WI38 (cell line): Measurements from ENCODE around the gene CFAP43.

ENCODE experiments used
- H3K4me3 ChIP-seq: 2 replicates; pipeline ENCODE4 v1.5.1; 2011; ENCODE audit warnings: low read depth, mild to moderate bottlenecking, control low read depth, low read length
- CTCF ChIP-seq: IDR thresholded peaks from 2 replicates; pipeline ENCODE4 v1.5.1; 2012; ENCODE audit warnings: low read depth, mild to moderate bottlenecking, control low read depth, low read length

The CFAP43 gene

DNA sequence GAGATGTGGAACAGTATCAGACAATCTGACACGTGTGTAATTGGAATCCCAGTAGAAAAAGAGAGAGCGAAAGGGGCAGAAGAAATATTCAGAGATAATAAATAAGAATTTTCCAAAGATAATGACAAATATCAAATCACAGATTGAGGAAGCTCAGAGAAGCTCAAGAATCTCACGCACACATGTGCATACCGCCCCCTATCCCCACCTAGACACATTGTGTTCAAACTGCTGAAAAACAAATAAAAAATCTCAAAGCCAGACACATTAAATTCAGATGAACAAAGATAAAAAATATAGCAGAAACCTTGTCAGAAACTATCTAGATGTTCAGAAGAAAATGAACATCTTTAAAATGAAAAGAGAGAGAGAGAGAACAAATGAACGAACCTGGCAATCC is 92.9 kb downstream of the CFAP43 start:
- no peak for TF ChIP-seq CTCF
- H3K4me3 ChIP-seq: no peak overlapping the region

DNA sequence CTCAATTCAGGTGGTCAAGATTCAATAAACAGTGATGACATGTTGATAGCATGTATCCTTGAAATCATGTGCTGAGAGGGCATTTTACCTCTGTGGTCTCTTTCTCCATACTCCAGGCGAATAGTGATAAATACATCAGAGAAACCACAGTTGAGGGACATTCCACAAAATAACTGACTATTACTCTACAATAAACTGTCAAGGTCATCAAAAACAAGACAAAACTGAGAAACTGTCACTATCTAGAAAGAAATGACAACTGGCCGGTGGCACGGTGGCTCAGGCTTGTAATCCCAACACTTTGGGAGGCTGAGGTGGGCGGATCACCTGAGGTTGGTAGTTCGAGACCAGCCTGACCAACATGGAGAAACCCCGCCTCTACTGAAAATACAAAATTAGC is 94.0 kb downstream of the CFAP43 start:
- no peak for TF ChIP-seq CTCF

GRCh38 chr10:104130041-104130440 is 102.1 kb downstream of the CFAP43 start:
- TF ChIP-seq CTCF: no peak
- no peak overlapping the region for H3K4me3 ChIP-seq

More for the DNA sequence above, 94.0 kb downstream of the CFAP43 start:
- H3K4me3 ChIP-seq: no peak overlapping the region

DNA sequence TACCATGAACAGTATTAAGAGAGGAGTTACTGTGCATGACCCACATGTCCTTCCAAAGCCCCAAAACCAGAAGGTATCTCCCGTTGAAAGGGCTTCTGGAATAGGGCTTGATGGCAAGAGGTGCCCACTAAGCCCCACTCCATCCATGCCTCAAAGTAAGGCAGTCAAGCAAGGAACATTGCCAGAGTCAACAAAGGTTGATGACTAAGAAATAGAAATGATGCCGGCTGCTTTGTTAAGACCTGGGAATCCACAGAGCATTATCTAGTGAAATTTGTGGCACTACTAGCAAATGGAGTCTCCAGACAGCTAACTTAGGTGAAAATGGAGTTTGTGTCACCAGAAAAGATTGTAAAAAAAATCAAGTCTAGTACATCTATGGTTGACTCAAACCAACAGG is 104.0 kb downstream of the CFAP43 start:
- TF ChIP-seq CTCF: no peak
- H3K4me3 ChIP-seq: no peak overlapping the region

DNA sequence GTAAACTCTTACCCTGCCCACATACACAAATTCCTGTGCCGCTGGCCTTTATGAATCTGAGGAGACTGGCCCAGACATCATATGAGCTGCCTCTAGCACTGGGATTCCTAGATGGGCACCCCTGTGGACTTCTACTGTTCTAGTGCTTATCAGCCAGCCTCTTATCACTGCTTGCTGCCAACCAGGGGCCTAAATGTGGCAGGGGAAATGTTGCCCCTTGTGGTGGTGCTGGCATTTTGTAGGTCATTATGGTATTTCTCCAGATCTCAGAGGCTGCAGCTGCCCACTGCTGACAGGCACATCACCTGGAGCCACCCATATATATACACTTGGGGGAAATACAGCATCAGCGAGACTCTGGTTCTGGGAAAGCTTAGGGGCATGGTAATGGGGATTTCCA is 104.8 kb downstream of the CFAP43 start:
- H3K4me3 ChIP-seq: no peak overlapping the region
- TF ChIP-seq CTCF: 0 out of 2 replicates have a peak, but pooled peaks have one; percentile 15

GRCh38 chr10:104123397-104123796 is 108.8 kb downstream of the CFAP43 start:
- no peak; the same call in 1 of the 2 replicates for TF ChIP-seq CTCF

DNA sequence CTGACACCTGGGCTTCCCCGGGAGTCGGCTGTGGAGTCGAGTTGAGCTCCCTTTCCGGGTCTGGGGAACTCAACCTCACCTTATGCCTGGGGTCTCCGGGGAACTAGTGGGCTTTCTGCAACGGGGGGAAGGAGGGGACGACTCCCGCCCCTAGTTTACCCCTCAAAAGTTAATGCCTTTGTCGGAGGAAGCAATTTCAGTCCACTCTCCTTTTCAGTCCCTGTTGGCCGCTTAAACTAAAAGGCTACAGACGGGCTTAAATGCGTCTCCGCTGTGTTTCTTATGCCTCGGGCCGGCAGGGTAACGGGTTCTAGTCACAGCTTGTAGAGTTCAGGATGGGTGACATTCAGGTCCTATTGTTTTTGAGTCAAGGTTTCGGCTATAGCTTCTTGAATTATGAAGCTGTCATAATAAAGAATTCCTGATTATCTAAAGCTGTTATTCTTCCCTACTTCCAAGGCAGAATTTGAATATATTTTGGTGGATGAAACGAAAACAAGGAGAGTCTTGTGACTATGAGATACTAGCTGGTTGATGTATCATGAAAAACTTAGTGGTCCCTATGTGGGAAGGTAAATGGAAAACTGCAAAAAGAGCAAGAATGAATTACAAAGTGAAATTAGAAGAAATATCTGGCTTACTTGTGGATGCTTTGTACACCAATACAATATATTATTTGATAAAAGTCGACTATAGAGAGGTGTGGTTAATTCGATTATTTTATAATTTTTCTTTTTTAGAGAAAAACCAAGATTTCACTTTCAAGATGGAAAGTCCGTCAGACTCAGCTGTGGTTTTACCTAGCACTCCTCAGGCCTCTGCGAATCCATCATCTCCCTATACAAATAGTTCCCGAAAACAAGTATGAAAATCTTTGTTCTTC is 109.7 kb downstream of the CFAP43 start:
- no peak for TF ChIP-seq CTCF
- H3K4me3 ChIP-seq: peak overlapping the region; percentile 96

More at GRCh38 chr10:104123397-104123796, 108.8 kb downstream of the CFAP43 start:
- H3K4me3 ChIP-seq: no peak overlapping the region
